Erythroblast (primary cell): Measurements from ENCODE around the gene SLC5A1.

ENCODE experiments used
- DNase-seq, 2 experiments: peaks; one replicate each; lab custom pipeline; 2025; lab: John Stamatoyannopoulos, UW
- GATA1 ChIP-seq: IDR thresholded peaks from 2 replicates; pipeline ENCODE4 v1.6.1; 2011; ENCODE audit warnings: low read depth, mild to moderate bottlenecking, control low read depth, low read length, moderate library complexity
- POLR2A ChIP-seq: IDR thresholded peaks from 2 replicates; pipeline ENCODE4 v1.6.1; 2011; ENCODE audit warnings: mild to moderate bottlenecking, low read length

The SLC5A1 gene

GRCh38 chr22:32088084-32088483 is 45.0 kb downstream of the SLC5A1 start:
- DNase-seq, result no peak

GRCh38 chr22:32097018-32097417 is 54.0 kb downstream of the SLC5A1 start:
- no peak for DNase-seq
- no peak for TF ChIP-seq GATA1
- TF ChIP-seq POLR2A, result no peak

More at GRCh38 chr22:32088084-32088483, 45.0 kb downstream of the SLC5A1 start:
- no peak for TF ChIP-seq GATA1
- TF ChIP-seq POLR2A, result no peak

GRCh38 chr22:32097881-32098499 is 54.9 kb downstream of the SLC5A1 start:
- no peak for TF ChIP-seq GATA1
- TF ChIP-seq POLR2A, result no peak
- DNase-seq, result no peak

- DNase-seq, result no peak
- TF ChIP-seq GATA1, result no peak
- no peak for TF ChIP-seq POLR2A
Observed at GRCh38 chr22:32100711-32101110, 57.6 kb downstream of the SLC5A1 start.

- no peak for DNase-seq
- no peak for TF ChIP-seq POLR2A
- TF ChIP-seq GATA1, result no peak
Observed at GRCh38 chr22:32103658-32104315, 60.7 kb downstream of the SLC5A1 start.

GRCh38 chr22:32106930-32107329 is 63.9 kb downstream of the SLC5A1 start:
- TF ChIP-seq GATA1 (no peak), POLR2A (no peak)

GRCh38 chr22:32112380-32112779 is 69.3 kb downstream of the SLC5A1 start:
- TF ChIP-seq POLR2A, result no peak
- TF ChIP-seq GATA1, result no peak

More at GRCh38 chr22:32106930-32107329, 63.9 kb downstream of the SLC5A1 start:
- no peak for DNase-seq

GRCh38 chr22:32119568-32120235 is 76.6 kb downstream of the SLC5A1 start:
- DNase-seq, result no peak

More at GRCh38 chr22:32112380-32112779, 69.3 kb downstream of the SLC5A1 start:
- no peak for DNase-seq

GRCh38 chr22:32120603-32121002 is 77.5 kb downstream of the SLC5A1 start:
- TF ChIP-seq GATA1 (no peak), POLR2A (no peak)
- DNase-seq, result no peak

More at GRCh38 chr22:32119568-32120235, 76.6 kb downstream of the SLC5A1 start:
- TF ChIP-seq GATA1, result no peak
- TF ChIP-seq POLR2A, result no peak

GRCh38 chr22:32122899-32123298 is 79.8 kb downstream of the SLC5A1 start:
- TF ChIP-seq POLR2A (no peak), GATA1 (no peak)
- no peak for DNase-seq

- TF ChIP-seq GATA1, result no peak
- no peak for TF ChIP-seq POLR2A
- DNase-seq, result no peak
Observed at GRCh38 chr22:32123657-32124056, 80.6 kb downstream of the SLC5A1 start.

- DNase-seq, result no peak
- TF ChIP-seq POLR2A, result no peak
- no peak for TF ChIP-seq GATA1
Observed at GRCh38 chr22:32127904-32128303, 84.8 kb downstream of the SLC5A1 start.

- no peak for DNase-seq
- TF ChIP-seq GATA1 (no peak), POLR2A (no peak)
Observed at GRCh38 chr22:32130464-32130863, 87.4 kb downstream of the SLC5A1 start.

GRCh38 chr22:32132126-32132525 is 89.1 kb downstream of the SLC5A1 start:
- DNase-seq, result no peak
- TF ChIP-seq POLR2A (no peak), GATA1 (no peak)
